RCC 7860 (cell line): ENCODE data around the gene KIF22.
"Not testable (repeated sequence)": the region's sequence is repeated elsewhere in the genome, so short reads cannot be mapped to it uniquely, and the experiment has no call there.

ENCODE experiments used
- DNase-seq: peaks from one replicate; pipeline ENCODE4 v3.0.0-alpha.2; 2015; ENCODE audit warnings: low spot score
- FAIRE-seq: peaks from 2 replicates; lab custom pipeline; 2012; peaks lifted over from hg19 to GRCh38; lab: Jason Lieb, UNC

Gene KIF22

GRCh38 chr16:29790183-29790948 lies at the start of gene KIF22:
TSS of gene KIF22 (plus strand) at chr16:29790751. CDS start at chr16:29790760, 9 bp downstream.
- DNase-seq (peak; percentile 96), FAIRE-seq (peak; percentile 57)

- DNase-seq = no peak
- no peak for FAIRE-seq
Measured at GRCh38 chr16:29742683-29743275, 47.8 kb upstream of the KIF22 start.

DNA sequence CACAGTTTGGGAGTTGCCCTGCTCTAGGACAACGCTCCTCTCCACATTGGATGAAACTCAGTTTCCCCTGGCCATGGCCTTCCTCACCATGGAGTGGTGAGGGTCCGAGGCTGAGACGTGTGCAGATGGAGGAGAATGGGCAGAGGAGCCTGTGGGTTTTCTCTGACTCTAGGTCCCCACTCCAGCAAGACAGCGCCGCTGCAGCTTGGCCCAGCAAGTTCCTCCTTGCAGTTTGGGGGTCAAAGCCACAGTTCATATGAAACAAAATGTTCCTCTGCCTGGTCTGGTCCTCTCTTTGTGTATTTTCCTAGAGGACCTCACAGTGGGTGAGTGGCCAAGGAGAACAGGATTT lies 47.1 kb upstream of the KIF22 start:
- DNase-seq = no peak
- no peak for FAIRE-seq

DNA sequence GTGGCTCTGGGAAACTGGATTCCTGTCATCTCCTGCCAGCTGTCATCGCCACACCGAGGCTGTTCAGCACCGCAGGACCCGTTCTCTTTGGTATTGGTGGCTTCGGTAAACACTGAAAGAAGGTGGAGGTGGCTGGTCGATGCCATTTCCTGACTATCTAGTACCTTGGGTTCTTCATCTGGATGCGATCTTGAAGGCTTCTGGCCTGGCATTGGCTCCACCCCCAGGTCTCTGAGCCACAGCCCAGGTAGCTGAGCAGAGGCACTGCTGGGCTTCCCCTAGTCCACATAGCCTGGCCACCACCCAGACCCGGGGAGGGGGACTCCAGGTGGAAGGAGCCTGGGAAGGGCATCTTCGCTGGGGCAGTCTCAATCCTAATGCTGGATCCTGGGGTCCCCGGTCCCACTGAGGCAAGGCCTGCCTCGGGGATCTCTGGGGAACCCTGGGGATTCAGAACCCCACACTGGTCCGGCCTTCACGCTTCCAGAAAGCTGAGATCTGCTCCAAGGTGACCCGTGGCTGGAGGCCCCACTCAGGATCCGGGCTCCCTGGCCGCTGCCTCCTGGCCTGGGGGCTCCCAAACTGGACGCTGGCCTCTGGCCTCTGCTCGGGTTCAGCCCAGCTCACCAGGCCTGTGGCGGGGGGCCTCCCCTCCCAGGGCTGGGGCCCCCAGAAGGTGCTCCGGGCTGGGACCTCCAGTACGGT lies 46.6 kb upstream of the KIF22 start:
- no peak for FAIRE-seq
- no peak for DNase-seq

DNA sequence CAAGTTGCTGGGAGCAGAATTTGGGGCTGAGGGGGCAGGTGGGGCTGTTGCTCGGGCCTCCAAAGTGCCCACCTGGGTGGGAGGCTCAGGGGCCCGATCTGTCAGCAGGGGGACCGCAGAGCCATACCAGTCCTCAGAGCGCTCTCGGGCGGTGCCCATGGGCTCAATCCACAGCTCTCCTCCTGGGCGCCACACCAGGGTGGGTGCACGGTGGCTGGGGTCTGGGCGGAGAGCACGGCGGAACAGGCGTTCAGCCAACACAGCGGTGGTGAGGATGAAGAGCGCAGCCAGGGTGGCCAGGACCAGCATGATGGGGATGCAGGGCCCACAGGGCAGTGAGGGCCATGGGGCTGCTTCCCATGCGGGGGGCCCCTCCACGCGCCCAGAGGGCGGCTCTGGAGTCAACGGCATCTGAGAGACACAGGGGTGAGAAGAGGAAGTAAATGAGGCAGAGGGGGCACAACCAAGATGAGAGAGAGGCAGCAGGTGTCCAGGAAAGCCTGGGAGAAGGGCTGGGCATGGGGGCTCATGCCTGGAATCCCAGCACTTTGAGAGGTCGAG lies 45.9 kb upstream of the KIF22 start:
- FAIRE-seq = no peak
- no peak for DNase-seq

DNA sequence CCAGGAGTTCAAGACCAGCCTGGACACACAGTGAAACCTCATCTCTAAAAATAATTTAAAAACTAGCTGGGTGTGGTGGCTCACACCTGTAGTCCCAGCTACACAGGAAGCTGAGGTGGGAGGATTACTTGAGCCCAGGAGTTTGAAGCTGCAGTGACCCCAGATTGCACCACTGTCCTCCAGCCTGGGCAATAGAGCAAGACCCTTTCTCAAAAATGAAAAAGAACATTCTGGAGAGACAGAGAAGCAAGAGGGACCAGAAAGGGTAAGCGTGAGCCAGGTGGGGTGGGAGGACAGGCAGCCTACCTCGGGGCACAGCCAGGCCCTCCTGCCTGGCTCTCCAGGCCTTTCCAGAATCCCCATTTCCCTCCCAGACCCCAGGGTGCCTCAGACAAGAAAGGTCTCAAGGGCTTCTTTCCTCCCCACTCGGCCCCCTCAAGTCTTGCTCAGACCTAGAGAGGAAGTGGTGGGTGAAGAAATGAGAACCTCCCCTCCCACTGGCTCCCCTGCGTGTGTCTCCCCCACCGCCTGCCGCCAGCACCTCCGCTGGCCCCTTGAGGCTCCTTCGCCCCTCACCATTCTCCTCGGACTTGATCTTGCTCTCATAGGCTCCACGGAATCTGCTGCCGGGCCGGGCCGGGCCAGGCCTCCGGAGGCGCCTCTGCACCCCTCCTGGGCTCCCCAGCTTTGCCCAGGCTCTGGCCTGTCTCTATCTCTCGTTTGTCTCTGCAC lies 45.3 kb upstream of the KIF22 start:
- no peak for FAIRE-seq

DNA sequence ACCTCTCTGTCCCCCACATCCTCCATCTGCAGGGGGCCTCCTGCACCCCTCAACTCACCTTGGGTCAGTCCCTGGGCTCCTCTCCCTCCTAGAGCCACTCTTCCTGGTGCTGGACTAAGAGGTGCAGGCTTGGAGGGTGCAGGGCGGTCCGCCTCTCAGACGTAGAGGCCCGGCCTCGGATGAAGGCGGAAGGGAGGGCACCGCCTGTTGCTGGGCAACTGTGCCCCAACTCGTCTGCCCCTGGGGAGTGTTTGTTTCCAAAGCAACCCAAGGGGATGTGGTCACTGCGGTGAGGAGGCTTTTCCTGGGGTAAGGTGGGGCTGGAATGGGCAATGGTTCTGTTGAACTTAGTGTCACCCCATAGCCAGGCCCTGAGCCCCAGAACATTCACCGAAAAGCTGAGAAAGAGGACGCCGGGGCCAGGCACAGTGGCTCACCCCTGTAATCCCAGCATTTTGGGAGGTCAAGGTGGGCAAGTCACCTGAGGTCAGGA lies 44.7 kb upstream of the KIF22 start, which contains the start of gene C16orf54:
Gene C16orf54, minus strand, starts transcription at position 138 of the 493 bp plus-strand sequence. CDS start 1,039 bp downstream, outside the sequence.
- DNase-seq = no peak

More for the DNA sequence above, 45.3 kb upstream of the KIF22 start:
- no peak for DNase-seq

DNA sequence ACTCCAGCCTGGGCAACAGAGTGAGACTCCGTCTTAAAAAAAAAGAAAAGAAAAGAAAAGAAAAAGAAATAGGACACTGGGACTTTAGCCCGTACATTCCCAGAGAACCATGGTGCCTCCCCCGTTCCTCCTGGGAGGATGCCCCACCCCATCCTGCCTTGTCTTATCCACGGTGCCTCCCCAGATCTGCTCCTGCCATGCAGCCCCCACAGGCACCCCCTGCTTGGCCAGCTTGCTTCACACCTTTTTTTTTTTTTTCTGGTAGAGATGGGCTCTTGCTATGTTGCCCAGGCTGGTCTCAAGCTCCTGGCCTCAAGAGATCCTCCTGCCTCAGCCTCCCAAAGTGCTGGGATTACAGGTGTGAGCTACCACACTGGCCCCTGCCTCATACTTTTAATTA lies 44.0 kb upstream of the KIF22 start:
- not testable (repeated sequence) for DNase-seq, FAIRE-seq

More for the DNA sequence above, 44.7 kb upstream of the KIF22 start, which contains the start of gene C16orf54:
- no peak for FAIRE-seq

- no peak for DNase-seq
- no peak for FAIRE-seq
Measured at GRCh38 chr16:29747947-29748759, 42.4 kb upstream of the KIF22 start.

GRCh38 chr16:29748760-29749149 lies 41.8 kb upstream of the KIF22 start:
- DNase-seq, FAIRE-seq: not testable (repeated sequence)

DNA sequence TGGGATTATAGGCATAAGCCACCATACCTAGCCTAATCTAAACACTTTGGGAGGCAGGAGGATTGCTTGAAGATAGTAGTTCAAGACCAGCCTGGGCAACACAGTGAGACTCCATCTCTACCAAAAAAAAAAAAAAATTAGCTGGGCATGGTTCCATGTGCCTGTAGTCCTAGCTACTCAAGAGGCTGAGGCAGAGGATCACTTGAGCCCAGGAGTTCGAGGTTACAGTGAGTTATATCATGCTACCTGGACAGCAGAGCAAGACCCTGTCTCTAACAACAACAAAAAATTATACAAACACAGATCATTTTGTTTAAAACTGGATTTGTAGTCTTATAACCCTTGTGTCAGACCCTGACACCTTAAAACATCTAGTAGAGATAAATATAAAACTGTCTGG lies 37.0 kb upstream of the KIF22 start:
- DNase-seq (no peak), FAIRE-seq (no peak)

GRCh38 chr16:29756654-29757053 lies 33.9 kb upstream of the KIF22 start:
- no peak for DNase-seq
- no peak for FAIRE-seq

GRCh38 chr16:29757086-29757485 lies 33.5 kb upstream of the KIF22 start:
- FAIRE-seq, DNase-seq: not testable (repeated sequence)

DNA sequence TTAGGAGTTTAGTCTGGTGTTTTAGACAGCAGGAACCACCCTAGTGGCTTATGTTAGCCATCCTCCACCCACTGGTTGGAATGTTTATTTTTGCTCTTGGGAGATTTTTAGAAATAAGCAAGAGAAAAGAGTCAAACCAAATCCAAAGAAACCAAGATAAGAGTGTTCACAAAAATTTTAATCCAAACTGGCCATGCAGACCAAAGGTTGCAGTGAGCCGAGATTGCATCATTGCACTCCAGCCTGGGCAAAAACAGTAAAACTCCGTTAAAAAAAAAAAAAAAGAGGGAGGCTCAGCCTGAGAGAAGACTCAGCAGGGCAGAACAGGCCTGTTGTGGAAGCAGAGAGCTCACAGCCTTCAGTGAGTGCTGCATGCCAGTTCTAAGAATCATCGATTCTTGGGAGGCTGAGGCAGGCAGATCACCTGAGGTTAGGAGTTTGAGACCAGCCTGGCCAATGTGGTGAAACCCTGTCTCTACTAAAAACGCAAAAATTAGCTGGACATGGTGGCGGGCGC lies 32.5 kb upstream of the KIF22 start:
- no peak for DNase-seq

GRCh38 chr16:29760567-29761279 lies 29.8 kb upstream of the KIF22 start:
- FAIRE-seq = no peak
- DNase-seq = no peak

More for the DNA sequence above, 32.5 kb upstream of the KIF22 start:
- no peak for FAIRE-seq

DNA sequence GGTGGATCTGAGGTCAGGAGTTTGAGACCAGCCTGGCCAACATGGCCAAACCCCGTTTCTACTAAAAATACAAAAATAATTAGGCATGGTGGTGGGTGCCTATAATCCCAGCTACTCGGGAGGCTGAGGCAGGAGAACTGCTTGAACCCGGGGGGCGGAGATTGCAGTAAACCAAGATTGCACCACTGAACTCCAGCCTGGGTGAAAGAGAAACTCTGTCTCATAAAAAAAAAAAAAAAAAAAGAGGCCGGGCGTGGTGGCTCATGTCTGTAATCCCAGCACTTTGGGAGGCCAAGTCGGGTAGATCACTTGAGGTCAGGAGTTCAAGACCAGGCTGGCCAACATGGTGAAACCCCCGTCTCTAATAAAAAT lies 29.3 kb upstream of the KIF22 start:
- not testable (repeated sequence) for DNase-seq, FAIRE-seq

GRCh38 chr16:29761882-29762281 lies 28.7 kb upstream of the KIF22 start:
- DNase-seq (no peak), FAIRE-seq (no peak)

DNA sequence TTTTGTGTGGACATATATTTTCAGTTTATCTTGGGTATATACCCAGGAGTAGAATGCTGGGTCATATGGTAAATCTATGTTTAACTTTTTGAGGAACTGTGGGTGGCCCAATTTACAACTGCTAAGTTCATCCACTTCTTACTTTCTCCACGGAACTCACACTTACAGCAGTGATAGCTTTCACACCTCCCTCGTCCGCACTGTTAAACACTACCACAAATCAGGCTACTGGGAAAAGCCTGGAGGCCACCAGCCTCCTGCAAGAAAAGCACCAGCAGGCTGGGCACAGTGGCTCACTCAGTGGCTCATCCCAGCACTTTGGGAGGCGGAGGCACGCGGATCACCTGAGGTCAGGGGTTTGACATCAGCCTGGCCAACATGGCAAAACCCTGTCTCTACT lies 27.2 kb upstream of the KIF22 start:
- FAIRE-seq (no peak), DNase-seq (no peak)
